H1 (cell line): ENCODE results near the gene SEMA3E. TPM values are rescaled to one million over a fixed set of nuclear protein-coding genes. Genes with fewer than 3 reads are reported as not detected.

ENCODE experiments used
- CTCF ChIA-PET: fragments of 300-600 bp; sonication (Branson Sonifier 250); formaldehyde crosslinking; loops from one replicate; lab custom pipeline; 2021; ENCODE audit not compliant: partially characterized antibody; lab: Charles Lee
- POLR2A ChIA-PET: fragments of 300-600 bp; sonication (Branson Sonifier 250); formaldehyde crosslinking; loops from one replicate; lab custom pipeline; 2021; ENCODE audit warnings: inconsistent platforms; ENCODE audit not compliant: partially characterized antibody; lab: Charles Lee
- DNase-seq, 2 experiments: peaks; one replicate each; pipeline versions ENCODE4 v3.0.0 to v3.0.0-alpha.2; 2010 to 2022; ENCODE audit warnings: low spot score in 2 of 2, low read depth in 1 of 2, mixed read lengths in 1 of 2
- FAIRE-seq: peaks from 2 replicates; lab custom pipeline; 2011; peaks lifted over from hg19 to GRCh38; lab: Jason Lieb, UNC
- H2AFZ ChIP-seq: 2 replicates; pipeline ENCODE4 v1.8.1; 2012; ENCODE audit warnings: low read length, inconsistent platforms
- H2AK5ac ChIP-seq: 2 replicates; pipeline ENCODE4 v1.6.1; 2013; ENCODE audit warnings: low read depth, low read length
- H2BK120ac ChIP-seq: replicated peaks from 2 replicates; pipeline ENCODE3; 2013; ENCODE audit warnings: low read depth, low read length, inconsistent platforms
- H2BK12ac ChIP-seq: 2 replicates; pipeline ENCODE4 v1.6.1; 2013; ENCODE audit warnings: low read depth, low read length
- H2BK15ac ChIP-seq: 2 replicates; pipeline ENCODE4 v1.6.1; 2013; ENCODE audit warnings: low read length
- H2BK20ac ChIP-seq: 2 replicates; pipeline ENCODE4 v1.6.1; 2013; ENCODE audit warnings: low read length
- H2BK5ac ChIP-seq: 2 replicates; pipeline ENCODE4 v1.6.1; 2013; ENCODE audit warnings: low read depth, low read length
- H3K14ac ChIP-seq: 2 replicates; pipeline ENCODE4 v1.6.1; 2013; ENCODE audit warnings: inconsistent platforms; ENCODE audit not compliant: insufficient read length
- H3K18ac ChIP-seq: 2 replicates; pipeline ENCODE4 v1.6.1; 2013; ENCODE audit warnings: low read length; ENCODE audit errors: extremely low read depth
- H3K23ac ChIP-seq: 2 replicates; pipeline ENCODE4 v1.6.1; 2013; ENCODE audit warnings: inconsistent platforms; ENCODE audit not compliant: insufficient read length
- H3K23me2 ChIP-seq: 2 replicates; pipeline ENCODE4 v1.6.1; 2013; ENCODE audit warnings: low read depth, low read length
- H3K27ac ChIP-seq: 2 replicates; pipeline ENCODE4 v1.6.1; 2011; ENCODE audit warnings: low read depth, low read length, inconsistent platforms
- H3K27me3 ChIP-seq, 4 experiments: replicated peaks in 1 of 4; 1 replicate in 1 of 4; 2 replicates in 3 of 4; pipeline versions ENCODE4 v1.6.1 to v1.8.1; 2011 to 2013; ENCODE audit warnings: low read length in 3 of 4, mild to moderate bottlenecking in 3 of 4, inconsistent platforms in 2 of 4, mixed read lengths in 2 of 4, moderate library complexity in 1 of 4; ENCODE audit not compliant: control insufficient read depth in 3 of 4, insufficient read depth in 3 of 4; ENCODE audit errors: extremely low read depth in 1 of 4
- H3K36me3 ChIP-seq, 4 experiments: 2 replicates each; pipeline versions ENCODE4 v1.6.1 to v1.8.1; 2011 to 2013; ENCODE audit warnings: mild to moderate bottlenecking in 4 of 4, low read length in 3 of 4, moderate library complexity in 2 of 4, control low read depth in 1 of 4, inconsistent platforms in 1 of 4; ENCODE audit not compliant: insufficient read depth in 4 of 4, control insufficient read depth in 2 of 4
- H3K4ac ChIP-seq: replicated peaks from 2 replicates; pipeline ENCODE3; 2013; ENCODE audit warnings: low read length, low read depth, mixed read lengths, inconsistent platforms; ENCODE audit not compliant: insufficient read length
- H3K4me1 ChIP-seq, 4 experiments: replicated peaks in 1 of 4; 1 replicate in 1 of 4; 2 replicates in 3 of 4; pipeline versions ENCODE4 v1.6.1 to v1.8.1; 2011 to 2013; ENCODE audit warnings: low read length in 3 of 4, inconsistent platforms in 2 of 4, mixed read lengths in 1 of 4; ENCODE audit not compliant: insufficient read depth in 4 of 4, control insufficient read depth in 3 of 4
- H3K4me2 ChIP-seq, 2 experiments: 2 replicates each; pipeline versions ENCODE4 v1.6.1 to v1.8.1; 2011 to 2013; ENCODE audit warnings: low read depth in 2 of 2, low read length in 2 of 2, control low read depth in 1 of 2, inconsistent platforms in 1 of 2, mild to moderate bottlenecking in 1 of 2; ENCODE audit not compliant: insufficient read depth in 1 of 2
- H3K4me3 ChIP-seq, 4 experiments: fragments of 200-600, 300-600 bp in 1 of 4; sonication (generic), shearing (Covaris generic), sonication (Bioruptor Twin) in 1 of 4; 2 replicates each; pipeline versions ENCODE4 v1.5.1 to v1.8.1; 2011 to 2016; ENCODE audit warnings: low read length in 4 of 4, low read depth in 3 of 4, control low read depth in 2 of 4, inconsistent platforms in 2 of 4, mild to moderate bottlenecking in 2 of 4, mixed read lengths in 1 of 4, moderate library complexity in 1 of 4; ENCODE audit not compliant: insufficient read depth in 2 of 4; ENCODE audit errors: extremely low read depth in 1 of 4
- H3K56ac ChIP-seq: replicated peaks from 2 replicates; pipeline ENCODE3; 2013; ENCODE audit warnings: low read depth, mild to moderate bottlenecking, mixed read lengths, low read length, inconsistent platforms; ENCODE audit not compliant: insufficient read length
- H3K79me1 ChIP-seq: 2 replicates; pipeline ENCODE4 v1.6.1; 2013; ENCODE audit warnings: low read depth, low read length, control low read depth
- H3K79me2 ChIP-seq, 2 experiments: 2 replicates each; pipeline versions ENCODE4 v1.6.1 to v1.8.1; 2012 to 2013; ENCODE audit warnings: low read length in 2 of 2, mild to moderate bottlenecking in 2 of 2, inconsistent platforms in 1 of 2; ENCODE audit not compliant: insufficient read depth in 2 of 2, control insufficient read depth in 1 of 2
- H3K9ac ChIP-seq, 4 experiments: replicated peaks in 1 of 4; 1 replicate in 1 of 4; 2 replicates in 3 of 4; pipeline versions ENCODE4 v1.6.1 to v1.8.1; 2011 to 2013; ENCODE audit warnings: low read depth in 3 of 4, low read length in 3 of 4, control low read depth in 2 of 4, mild to moderate bottlenecking in 2 of 4, moderate library complexity in 2 of 4, inconsistent platforms in 1 of 4; ENCODE audit errors: extremely low read depth in 1 of 4
- H3K9me3 ChIP-seq, 2 experiments: 2 replicates each; pipeline versions ENCODE4 v1.6.1 to v1.8.1; 2012 to 2013; ENCODE audit warnings: mild to moderate bottlenecking in 2 of 2, moderate library complexity in 2 of 2, control low read depth in 1 of 2, inconsistent platforms in 1 of 2, low read depth in 1 of 2, low read length in 1 of 2, mixed read lengths in 1 of 2; ENCODE audit not compliant: insufficient read depth in 2 of 2
- H4K20me1 ChIP-seq, 2 experiments: replicated peaks in 1 of 2; 2 replicates each; pipeline versions ENCODE3 to v1.8.1; 2011 to 2013; ENCODE audit warnings: inconsistent platforms in 2 of 2, low read length in 2 of 2, mild to moderate bottlenecking in 1 of 2; ENCODE audit not compliant: insufficient read depth in 2 of 2, control insufficient read depth in 1 of 2
- H4K5ac ChIP-seq: 2 replicates; pipeline ENCODE4 v1.6.1; 2013; ENCODE audit warnings: low read length, low read depth, mixed read lengths, inconsistent platforms; ENCODE audit not compliant: insufficient read length
- H4K8ac ChIP-seq: 2 replicates; pipeline ENCODE4 v1.8.0; 2013; ENCODE audit warnings: mild to moderate bottlenecking, moderate library complexity, low read length, inconsistent platforms; ENCODE audit not compliant: insufficient read depth; ENCODE audit errors: extremely low read depth
- H4K91ac ChIP-seq: replicated peaks from 2 replicates; pipeline ENCODE3; 2013; ENCODE audit warnings: low read length, mixed read lengths, inconsistent platforms; ENCODE audit not compliant: insufficient read length
- BACH1 ChIP-seq: IDR thresholded peaks from 2 replicates; pipeline ENCODE4 v1.6.1; 2012; ENCODE audit warnings: low read length, improper control_type of control experiment
- CEBPB ChIP-seq: IDR thresholded peaks from 2 replicates; pipeline ENCODE4 v1.6.1; 2012; ENCODE audit warnings: low read depth, low read length
- CREB1 ChIP-seq: IDR thresholded peaks from 2 replicates; pipeline ENCODE4 v1.6.1; 2012; ENCODE audit warnings: inconsistent platforms
- CTBP2 ChIP-seq: IDR thresholded peaks from 2 replicates; pipeline ENCODE4 v1.7.0; 2011; ENCODE audit warnings: borderline replicate concordance, mild to moderate bottlenecking, moderate library complexity, mixed read lengths, low read length; ENCODE audit not compliant: insufficient read depth, insufficient read length
- FOSL1 ChIP-seq: IDR thresholded peaks from 2 replicates; pipeline ENCODE4 v1.6.1; 2011; ENCODE audit warnings: mild to moderate bottlenecking, low read depth, low read length, moderate library complexity; ENCODE audit not compliant: insufficient read depth
- GABPA ChIP-seq: IDR thresholded peaks from 2 replicates; pipeline ENCODE4 v1.6.1; 2011; ENCODE audit warnings: mild to moderate bottlenecking, low read length, moderate library complexity, borderline replicate concordance; ENCODE audit not compliant: insufficient read depth
- POLR2AphosphoS5 ChIP-seq: IDR thresholded peaks from 2 replicates; pipeline ENCODE4 v1.6.1; 2011; ENCODE audit warnings: low read depth, low read length
- POU5F1 ChIP-seq: IDR thresholded peaks from 2 replicates; pipeline ENCODE4 v1.6.1; 2011; ENCODE audit warnings: low read depth, mild to moderate bottlenecking, low read length, moderate library complexity
- RFX5 ChIP-seq: IDR thresholded peaks from 2 replicates; pipeline ENCODE4 v1.6.1; 2011; ENCODE audit warnings: low read depth, low read length, improper control_type of control experiment, borderline replicate concordance
- RXRA ChIP-seq: IDR thresholded peaks from 2 replicates; pipeline ENCODE4 v1.6.1; 2011; ENCODE audit warnings: low read depth, mild to moderate bottlenecking, low read length, moderate library complexity; ENCODE audit not compliant: insufficient read depth
- ZNF274 ChIP-seq: IDR thresholded peaks from 2 replicates; pipeline ENCODE4 v1.7.0; 2012; ENCODE audit warnings: low read length, borderline replicate concordance; ENCODE audit errors: extremely low read depth
- WGBS, 2 experiments: shearing (Covaris generic) in 1 of 2; methylation state at CpG; one replicate each; pipeline versions ENCODE4 v1.1.6 to v1.1.7; 2013 to 2015; ENCODE audit warnings: low lambda C conversion rate in 2 of 2, mixed read lengths in 2 of 2, inconsistent platforms in 1 of 2, low coverage in 1 of 2, missing lambda C conversion rate in 1 of 2; ENCODE audit not compliant: insufficient replicate concordance in 2 of 2, insufficient coverage in 1 of 2, insufficient read length in 1 of 2; ENCODE audit errors: extremely low coverage in 1 of 2, missing lambda C conversion rate in 1 of 2; 5-methylcytosine and 5-hydroxymethylcytosine counted together
- polyA plus RNA-seq, 7 experiments: library from polyadenylated mRNA; depleted of rRNA in 3 of 7; stranded (reverse) in 5 of 7; unstranded in 2 of 7; fragments of >200 nt in 5 of 7; fragments of 200-250 nt in 2 of 7; gene quantifications; 1 replicate in 5 of 7; 2 replicates in 1 of 7; 4 replicates in 1 of 7; pipeline versions ENCODE4 v1.2.1 to v1.2.3, GENCODE V29; 2011 to 2013; ENCODE audit warnings: missing spikeins in 2 of 7, mixed read lengths in 2 of 7
- total RNA-seq: library from RNA; stranded (reverse); fragmentation: NEBNext Ultra II Directional; extraction: Animal tissue kit (Norgen Biotek cat#: 25700); gene quantifications from 2 replicates; pipeline ENCODE4 v1.2.1, GENCODE V29; 2021

The SEMA3E gene
- total and polyA plus RNA-seq, 2 of the 8 experiments (the other 6 are each of a cell fraction or from before 2014, with no cell fraction given) = 0.93 to 0.94 TPM

GRCh38 chr7:83586281-83586680 lies 62.7 kb downstream of the SEMA3E start:
- Histone ChIP-seq H2BK5ac (no peak overlapping the region), H2AK5ac (no peak overlapping the region), H4K8ac (no peak overlapping the region), H2AFZ (no peak overlapping the region), H4K91ac (no peak overlapping the region), H3K27ac (no peak overlapping the region), H3K23ac (no peak overlapping the region), H3K14ac (no peak overlapping the region), H3K27me3 (no peaks in the 10 kb centered on the region), H3K4me1 (peaks cover 0 to 4% (median 0%) of the 10 kb centered on the region in 4 experiments; a peak in 1 of 7 replicates), H3K79me2 (no peaks in the 10 kb centered on the region), H3K36me3 (no peaks in the 10 kb centered on the region), H2BK15ac (no peak overlapping the region), H3K4ac (no peak overlapping the region), H3K9me3 (no peaks in the 10 kb centered on the region), H2BK20ac (no peak overlapping the region), H3K18ac (no peak overlapping the region), H3K79me1 (no peaks in the 10 kb centered on the region), H2BK120ac (no peak overlapping the region), H3K56ac (no peak overlapping the region), H4K20me1 (no peaks in the 10 kb centered on the region), H3K23me2 (no peaks in the 10 kb centered on the region), H2BK12ac (no peak overlapping the region), H3K4me2 (no peak overlapping the region), H3K4me3 (no peak overlapping the region), H3K9ac (no peak overlapping the region), H4K5ac (no peak overlapping the region)
- TF ChIP-seq FOSL1 (no peak), ZNF274 (no peak), POLR2AphosphoS5 (no peak), BACH1 (no peak), RXRA (no peak), RFX5 (no peak), CREB1 (no peak), CEBPB (no peak), POU5F1 (no peak), CTBP2 (no peak), GABPA (no peak)
- DNase-seq = no peak
- ChIA-PET CTCF (no interaction called here), POLR2A (no interaction called here)
- 86% methylated on average over 1 of the region's 1 CpG; no CpG with 5 or more reads in 1 of the 2 experiments for WGBS, 2 experiments
- FAIRE-seq = no peak
